GM12878 (cell line): ENCODE data around the gene CCR3. TPM values are rescaled to one million over a fixed set of nuclear protein-coding genes. Genes with fewer than 3 reads are reported as not detected.

ENCODE experiments used
- ATAC-seq: fragments of 200-7000 bp; cut with Tn5 transposase; 3 replicates; pipeline ENCODE4 v1.9.1; 2020; ENCODE audit warnings: mild to moderate bottlenecking, moderate library complexity
- BruUV-seq: library from RNA; stranded (reverse); fragments of 400-500 nt; replicated peaks from 2 replicates; lab custom pipeline; 2021; lab: Mats Ljungman, UMichigan
- CTCF ChIA-PET: fragments of 300-600 bp; sonication (Branson Sonifier 250); formaldehyde crosslinking; extraction: SDS; loops from one replicate; lab custom pipeline; 2021; ENCODE audit warnings: inconsistent platforms; lab: Yijun Ruan, JAX
- POLR2A ChIA-PET: fragments of 350-600 bp; formaldehyde crosslinking; extraction: SDS; loops from one replicate; lab custom pipeline; 2021; ENCODE audit warnings: inconsistent platforms; lab: Charles Lee
- RAD21 ChIA-PET: fragments of 300-600 bp; sonication (Branson Sonifier 250); formaldehyde crosslinking; loops from one replicate; lab custom pipeline; 2023; ENCODE audit warnings: antibody characterized with exemption; ENCODE audit not compliant: unreplicated experiment; lab: Charles Lee
- SMC1A ChIA-PET: fragments of 300-600 bp; sonication (Branson Sonifier 250); formaldehyde crosslinking; loops from one replicate; lab custom pipeline; 2023; ENCODE audit not compliant: unreplicated experiment, uncharacterized antibody; lab: Charles Lee
- DNase-seq: peaks from one replicate; pipeline ENCODE4 v3.0.0-alpha.2; 2011; ENCODE audit warnings: low read depth, low spot score
- FAIRE-seq: peaks from 3 replicates; lab custom pipeline; 2011; peaks lifted over from hg19 to GRCh38; lab: Jason Lieb, UNC
- H2AFZ ChIP-seq: 2 replicates; pipeline ENCODE4 v1.6.0; 2011; ENCODE audit warnings: low read depth, low read length, control low read depth; ENCODE audit not compliant: control insufficient read depth
- H3K27ac ChIP-seq: 2 replicates; pipeline ENCODE4 v1.5.1; 2011; ENCODE audit warnings: control low read depth; ENCODE audit not compliant: control insufficient read depth, insufficient read depth
- H3K27me3 ChIP-seq, 2 experiments: replicated peaks in 1 of 2; 2 replicates each; pipeline versions ENCODE4 v1.6.0 to v1.6.1; 2011; ENCODE audit warnings: low read length in 1 of 2; ENCODE audit not compliant: control insufficient read depth in 2 of 2, insufficient read depth in 2 of 2
- H3K36me3 ChIP-seq, 2 experiments: 2 replicates each; pipeline ENCODE4 v1.5.1; 2011; ENCODE audit warnings: low read length in 1 of 2; ENCODE audit not compliant: control insufficient read depth in 2 of 2, insufficient read depth in 2 of 2
- H3K4me1 ChIP-seq: 2 replicates; pipeline ENCODE4 v1.6.1; 2011; ENCODE audit warnings: mild to moderate bottlenecking, low read length, moderate library complexity, mixed read lengths; ENCODE audit not compliant: control insufficient read depth, insufficient read depth
- H3K4me2 ChIP-seq: 2 replicates; pipeline ENCODE4 v1.6.0; 2011; ENCODE audit warnings: control low read depth; ENCODE audit not compliant: control insufficient read depth, insufficient read depth
- H3K4me3 ChIP-seq: fragments of 200-600 bp; sonication (generic); 2 replicates; pipeline ENCODE4 v1.5.1; 2016
- H3K79me2 ChIP-seq: 2 replicates; pipeline ENCODE4 v1.6.0; 2011; ENCODE audit warnings: low read length; ENCODE audit not compliant: control insufficient read depth, insufficient read depth
- H3K9ac ChIP-seq: 2 replicates; pipeline ENCODE4 v1.8.0; 2011; ENCODE audit warnings: low read length, control low read depth, mixed read lengths; ENCODE audit not compliant: control insufficient read depth, insufficient read depth
- H3K9me3 ChIP-seq: replicated peaks from 3 replicates; pipeline ENCODE4 v1.5.1; 2011; ENCODE audit warnings: mild to moderate bottlenecking, low read length; ENCODE audit not compliant: control insufficient read depth, insufficient read depth
- H4K20me1 ChIP-seq: 2 replicates; pipeline ENCODE4 v1.6.0; 2011; ENCODE audit not compliant: control insufficient read depth, insufficient read depth
- ASH2L ChIP-seq: fragments of 300-600, 200-600 bp; sonication (generic); IDR thresholded peaks from 2 replicates; pipeline ENCODE4 v1.6.1; 2017; ENCODE audit warnings: low read depth, mild to moderate bottlenecking, borderline replicate concordance
- BCL11A ChIP-seq: IDR thresholded peaks from 2 replicates; pipeline ENCODE4 v1.6.1; 2011; ENCODE audit warnings: low read depth, low read length
- EP300 ChIP-seq, 2 experiments: fragments of 150-350 bp in 1 of 2; IDR thresholded peaks; 2 replicates each; pipeline ENCODE4 v1.6.1; 2011 to 2012; ENCODE audit warnings: low read depth in 2 of 2, low read length in 2 of 2, borderline replicate concordance in 1 of 2, improper control_type of control experiment in 1 of 2, inconsistent platforms in 1 of 2; ENCODE audit not compliant: control insufficient read depth in 1 of 2
- HSF1 ChIP-seq: fragments of 150-350 bp; IDR thresholded peaks from 2 replicates; pipeline ENCODE4 v1.6.1; 2014; ENCODE audit warnings: mild to moderate bottlenecking, low read depth, low read length
- RBBP5 ChIP-seq: fragments of 200-600 bp; sonication (generic); conservative IDR thresholded peaks from 2 replicates; pipeline ENCODE4 v1.6.1; 2016
- RFX5 ChIP-seq: IDR thresholded peaks from 2 replicates; pipeline ENCODE4 v1.6.1; 2011; ENCODE audit warnings: low read depth, low read length, improper control_type of control experiment
- ZSCAN29 ChIP-seq: fragments of 450-650 bp; IDR thresholded peaks from 2 replicates; pipeline ENCODE4 v1.6.1; 2017; ENCODE audit warnings: mild to moderate bottlenecking, moderate library complexity
- WGBS: methylation state at CpG from one replicate; pipeline ENCODE4 v1.1.6; 2016; ENCODE audit warnings: low lambda C conversion rate; ENCODE audit not compliant: insufficient replicate concordance, insufficient coverage; ENCODE audit errors: missing lambda C conversion rate; 5-methylcytosine and 5-hydroxymethylcytosine counted together
- in situ Hi-C: fragments of 300-500 bp; cut with MboI; formaldehyde crosslinking; loops from 9 replicates; pipeline ENCODE4 v1.14.3; 2018; ENCODE audit warnings: mixed read lengths
- intact Hi-C: fragments of 100-400 bp; cut with micrococcal nuclease; formaldehyde crosslinking; loops from one replicate; pipeline ENCODE4 v1.14.2; 2022; ENCODE audit not compliant: unreplicated experiment
- polyA plus RNA-seq, 11 experiments: library from polyadenylated mRNA; depleted of rRNA in 4 of 11; unstranded in 6 of 11; stranded (reverse) in 5 of 11; fragments of >200 nt; fragmentation: Nextera tagmentation in 4 of 11; fragmentation: Illumina TruSeq in 1 of 11; extraction: Ambion mirVana in 4 of 11; extraction: Trizol in 1 of 11; gene quantifications; 1 replicate in 1 of 11; 2 replicates in 10 of 11; pipeline versions ENCODE4 v1.2.1 to v1.2.3, GENCODE V29; 2011 to 2016; ENCODE audit warnings: inconsistent platforms in 2 of 11, missing spikeins in 2 of 11, low read depth in 1 of 11
- total RNA-seq, 4 experiments: library from RNA; depleted of rRNA in 3 of 4; stranded (reverse); fragments of >200 nt in 3 of 4; fragmentation: Illumina TruSeq in 1 of 4; extraction: Trizol in 1 of 4; gene quantifications; 2 replicates each; pipeline versions ENCODE4 v1.2.1 to v1.2.3, GENCODE V29; 2013 to 2021
- TF ChIP-seq, protein P1 (sequence below): fragments of 450-650 bp; IDR thresholded peaks from 2 replicates; pipeline ENCODE4 v1.6.1; 2017; ENCODE audit warnings: mild to moderate bottlenecking

Gene CCR3
- total and polyA plus RNA-seq, 10 of the 15 experiments (the other 5 are each of a cell fraction or from before 2014, with no cell fraction given), result 0.13 to 0.78 (median 0.41) TPM; not detected in 1

- peak; percentile 73 for FAIRE-seq
- POLR2A ChIA-PET, result interaction anchor here (1.4 kb wide), 1 partner anchor 117 kb away, joined by 3 read pairs; no protein-coding TSS in a partner anchor
Observed at GRCh38 chr3:46205286-46205960, 36.8 kb upstream of the CCR3 start.

More at GRCh38 chr3:46205286-46205960, 36.8 kb upstream of the CCR3 start:
- H3K4me2 ChIP-seq, result peak overlapping the region; percentile 10; the same call in 1 of the 2 replicates
- H4K20me1 ChIP-seq, result no peaks in the 10 kb centered on the region
- TF ChIP-seq, protein P1, sequence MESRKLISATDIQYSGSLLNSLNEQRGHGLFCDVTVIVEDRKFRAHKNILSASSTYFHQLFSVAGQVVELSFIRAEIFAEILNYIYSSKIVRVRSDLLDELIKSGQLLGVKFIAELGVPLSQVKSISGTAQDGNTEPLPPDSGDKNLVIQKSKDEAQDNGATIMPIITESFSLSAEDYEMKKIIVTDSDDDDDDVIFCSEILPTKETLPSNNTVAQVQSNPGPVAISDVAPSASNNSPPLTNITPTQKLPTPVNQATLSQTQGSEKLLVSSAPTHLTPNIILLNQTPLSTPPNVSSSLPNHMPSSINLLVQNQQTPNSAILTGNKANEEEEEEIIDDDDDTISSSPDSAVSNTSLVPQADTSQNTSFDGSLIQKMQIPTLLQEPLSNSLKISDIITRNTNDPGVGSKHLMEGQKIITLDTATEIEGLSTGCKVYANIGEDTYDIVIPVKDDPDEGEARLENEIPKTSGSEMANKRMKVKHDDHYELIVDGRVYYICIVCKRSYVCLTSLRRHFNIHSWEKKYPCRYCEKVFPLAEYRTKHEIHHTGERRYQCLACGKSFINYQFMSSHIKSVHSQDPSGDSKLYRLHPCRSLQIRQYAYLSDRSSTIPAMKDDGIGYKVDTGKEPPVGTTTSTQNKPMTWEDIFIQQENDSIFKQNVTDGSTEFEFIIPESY, result no peak
- TF ChIP-seq HSF1 (no peak), RBBP5 (no peak), EP300 (IDR thresholded peaks at IDR 0.05; ENCODE audit: borderline replicate concordance in 1 of 2, control insufficient read depth in 1 of 2, low read depth in 2 of 2, low read length in 2 of 2) (no peak), ASH2L (no peak), BCL11A (no peak), RFX5 (no peak), ZSCAN29 (no peak)
- no peak overlapping the region for H3K27ac ChIP-seq
- no TSS peak for BruUV-seq
- no peaks in the 10 kb centered on the region for H3K36me3 ChIP-seq
- no peak overlapping the region for H3K4me3 ChIP-seq
- H3K9me3 ChIP-seq, result no peaks in the 10 kb centered on the region
- H3K27me3 ChIP-seq, result no peaks in the 10 kb centered on the region
- ATAC-seq (no peak), DNase-seq (no peak)
- H3K79me2 ChIP-seq, result no peaks in the 10 kb centered on the region; the same call in 1 of the 2 replicates
- no peak overlapping the region for H3K9ac ChIP-seq
- peaks cover 23% of the 10 kb centered on the region for H3K4me1 ChIP-seq
- intact Hi-C loops (loop anchor here (5.0 kb wide), 1 partner anchor 613 kb away; the partner anchor contains the start of gene LIMD1), in situ Hi-C loops (loop anchor here (5.0 kb wide), 1 partner anchor 108 kb away; no protein-coding TSS in a partner anchor)
- no peak overlapping the region for H2AFZ ChIP-seq
- ChIA-PET CTCF (interaction anchor here (0.7 to 7.7 kb wide), 5 partner anchors 8 to 164 kb away, joined by 4 to 396 read pairs (median 71); partner anchors contain the start of gene CCR5), SMC1A (interaction anchor here (0.9 to 7.8 kb wide), 11 partner anchors 9 to 267 kb away, joined by 3 to 342 read pairs (median 6); partner anchors contain the start of gene CCR5), RAD21 (interaction anchor here (1.0 to 7.7 kb wide), 6 partner anchors 8 to 266 kb away, joined by 4 to 268 read pairs (median 62); partner anchors contain the start of gene CCR5)
- 45% methylated on average over 2 of the region's 2 CpGs for WGBS
